ENCODE measurements around the gene KHDRBS1. TPM values are rescaled to one million over a fixed set of nuclear protein-coding genes. Genes with fewer than 3 reads are reported as not detected.
A peak's percentile ranks its signal among the peaks of the same experiment; 100 is the strongest.
"Not testable (repeated sequence)": the region's sequence is repeated elsewhere in the genome, so short reads cannot be mapped to it uniquely, and the experiment has no call there.

KHDRBS1 gene
- polyA plus RNA-seq, 1 donor = 267 TPM

- DNase-seq = no peak
Measured at GRCh38 chr1:32060914-32061313, 47.2 kb downstream of the KHDRBS1 start.

GRCh38 chr1:32062867-32063230, 49.2 kb downstream of the KHDRBS1 start:
- no peak for DNase-seq

DNA sequence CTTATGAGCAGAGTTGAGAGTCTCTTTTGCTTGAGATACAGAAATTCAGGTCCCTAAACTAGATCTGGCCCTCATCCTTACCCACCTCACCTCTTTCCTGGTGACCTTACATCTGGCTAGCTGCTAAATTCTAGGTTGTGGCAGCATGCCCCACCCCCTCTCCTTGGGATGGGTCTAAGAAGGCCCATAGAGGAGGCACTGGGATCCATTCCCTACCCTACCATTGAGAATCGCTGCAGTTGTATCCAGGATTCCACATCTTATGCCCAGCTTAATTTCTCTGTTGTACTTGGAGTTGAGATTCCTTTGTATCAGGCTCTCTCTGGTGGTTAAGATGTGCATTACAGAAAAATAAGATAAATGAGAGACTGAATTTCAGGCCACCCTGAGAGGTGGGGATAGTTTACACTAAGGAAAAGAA, 49.6 kb downstream of the KHDRBS1 start:
- peak; percentile 73 for DNase-seq

- DNase-seq = not testable (repeated sequence)
Measured at GRCh38 chr1:32065613-32066488, 52.2 kb downstream of the KHDRBS1 start.

GRCh38 chr1:32066489-32066873, 52.8 kb downstream of the KHDRBS1 start:
- DNase-seq = no peak

DNA sequence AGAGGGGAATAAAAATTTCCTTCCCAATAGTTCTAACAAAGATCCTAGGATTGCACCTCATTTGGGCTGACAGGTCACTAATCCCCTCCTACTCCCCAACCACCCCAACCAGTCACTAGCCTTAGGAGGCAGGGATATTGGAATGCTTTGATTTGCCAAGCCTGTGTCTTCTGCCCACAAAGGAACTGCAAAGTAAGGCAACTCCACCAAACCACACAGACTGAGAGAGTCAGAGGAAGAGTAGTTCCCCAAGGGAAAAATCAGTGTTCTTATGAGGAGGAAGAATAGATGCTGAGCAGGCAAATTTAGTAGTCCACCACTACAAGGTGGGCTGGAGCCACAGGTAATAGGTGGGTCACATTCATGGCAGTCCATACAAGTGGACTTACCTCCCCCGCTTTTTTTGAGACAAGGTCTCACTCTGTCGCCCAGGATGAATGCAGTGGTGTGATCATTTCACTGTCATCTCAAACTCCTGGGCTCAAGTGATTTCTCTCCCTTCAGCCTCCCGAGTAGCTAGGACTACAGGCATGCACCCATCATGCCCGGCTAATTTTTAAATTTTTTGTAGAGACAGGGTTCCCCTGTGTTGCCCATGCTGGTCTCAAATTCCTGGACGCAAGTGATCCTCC, 55.4 kb downstream of the KHDRBS1 start:
- no peak for DNase-seq

GRCh38 chr1:32071758-32072621, 58.3 kb downstream of the KHDRBS1 start:
- no peak for DNase-seq

- DNase-seq = peak; percentile 96
Measured at GRCh38 chr1:32072622-32073298, 59.1 kb downstream of the KHDRBS1 start, which contains the start of gene TMEM39B. TSS of gene TMEM39B (plus strand) at chr1:32072939. CDS start at chr1:32073048, 109 bp downstream.

DNA sequence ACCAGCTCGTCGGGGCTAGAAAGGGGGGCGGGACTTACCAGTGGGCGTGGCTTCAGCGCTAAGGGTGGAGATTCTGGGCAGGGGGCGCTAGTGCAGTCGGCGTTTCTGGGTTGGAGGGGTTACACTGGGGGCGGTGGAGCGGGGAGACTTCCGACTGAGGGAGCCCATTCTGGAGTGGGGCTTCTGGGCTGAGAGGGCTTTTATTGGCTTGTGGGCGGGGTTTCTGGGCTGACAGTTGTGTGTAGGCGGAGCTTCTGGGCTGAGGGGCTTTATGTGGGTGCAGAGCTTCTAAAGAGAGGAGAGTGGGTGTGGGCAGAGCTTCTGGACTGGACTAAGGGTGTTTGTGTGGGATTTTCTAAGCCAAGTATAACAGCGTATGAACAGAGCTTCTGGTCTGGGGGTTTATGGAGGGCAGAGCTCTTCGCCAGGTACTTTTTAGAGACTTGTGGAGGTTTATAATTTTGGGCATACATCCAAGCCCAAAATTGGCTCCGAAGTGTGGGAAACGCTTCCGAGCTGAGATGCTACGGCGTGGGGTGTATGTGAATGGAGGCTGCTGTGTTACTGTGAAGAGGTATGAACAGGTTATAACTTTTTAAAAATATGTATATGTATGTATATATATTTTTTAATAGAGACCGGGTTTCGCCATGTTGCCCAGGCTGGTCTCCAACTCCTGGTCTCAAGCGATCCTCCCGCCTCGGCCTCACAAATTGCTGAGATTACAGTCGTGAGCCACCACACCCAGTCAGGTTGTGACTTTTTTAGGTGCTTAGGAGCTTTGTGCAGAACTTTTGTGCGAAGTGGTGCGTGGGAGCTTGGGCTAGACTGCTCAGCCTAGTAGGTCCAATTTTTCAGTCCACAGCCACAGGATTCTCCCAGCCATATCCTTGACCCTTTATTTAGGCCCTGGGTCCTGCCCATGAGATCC, 59.9 kb downstream of the KHDRBS1 start:
- peak; percentile 93 for DNase-seq

- no peak for DNase-seq
Measured at GRCh38 chr1:32074841-32075240, 61.2 kb downstream of the KHDRBS1 start.

DNA sequence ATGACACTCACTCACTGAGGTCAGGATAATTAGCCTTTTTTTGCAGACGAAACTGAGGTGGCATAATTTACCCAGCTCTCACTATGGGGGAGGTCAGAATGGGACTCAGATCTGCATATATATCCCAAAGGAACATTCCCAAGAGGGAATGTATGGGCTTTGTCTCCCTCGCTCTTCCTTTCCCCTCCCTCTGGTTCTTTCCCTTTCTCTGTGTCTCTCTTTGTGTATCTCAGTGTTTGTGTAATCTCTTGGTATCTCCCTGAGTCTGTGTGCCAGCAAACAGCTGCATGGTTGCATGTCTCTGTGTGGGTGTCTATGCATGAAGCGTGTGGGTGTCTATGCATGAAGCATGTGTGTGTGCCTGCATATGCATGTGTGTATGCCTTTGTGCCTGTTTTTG, 63.8 kb downstream of the KHDRBS1 start:
- DNase-seq = no peak

DNA sequence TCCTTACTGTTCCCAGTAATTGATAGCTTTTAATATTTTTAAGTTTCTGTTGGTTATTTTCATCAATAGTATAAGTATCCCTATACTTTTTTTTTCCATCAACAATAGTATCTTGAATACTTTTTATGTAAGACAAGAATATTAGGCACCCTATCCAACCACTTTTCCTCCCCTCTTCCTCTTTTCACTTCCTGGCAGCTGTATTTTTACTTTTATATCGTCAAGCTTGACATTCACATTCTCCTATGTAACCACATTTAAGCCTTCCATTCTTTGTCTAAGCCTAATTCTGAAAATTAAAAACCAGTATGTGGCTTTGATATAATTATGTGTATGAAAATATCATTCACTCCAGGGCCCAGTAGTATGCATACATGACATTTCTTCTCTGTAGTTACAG, 68.4 kb downstream of the KHDRBS1 start:
- DNase-seq = no peak

GRCh38 chr1:32086381-32086780, 72.7 kb downstream of the KHDRBS1 start:
- not testable (repeated sequence) for DNase-seq

DNA sequence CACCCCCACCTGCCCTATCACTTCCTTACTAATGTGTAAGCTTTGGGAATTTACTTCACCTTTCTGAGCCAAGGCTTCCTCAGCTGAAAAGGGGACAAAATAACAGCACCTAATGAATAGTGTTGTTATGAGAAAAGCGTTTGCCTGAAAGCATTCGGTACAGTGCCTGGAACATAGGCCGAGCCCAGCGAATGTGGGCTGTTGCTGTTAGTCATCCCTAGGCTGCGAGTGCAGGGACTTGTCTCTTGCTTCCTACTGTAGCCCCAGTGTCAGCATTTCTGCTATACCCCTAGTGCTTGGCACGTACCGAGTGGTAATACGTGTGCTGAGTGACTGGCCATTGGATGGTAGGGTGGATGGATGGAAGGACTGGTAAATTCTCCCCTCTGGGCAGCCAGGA, 77.5 kb downstream of the KHDRBS1 start:
- DNase-seq = no peak

DNA sequence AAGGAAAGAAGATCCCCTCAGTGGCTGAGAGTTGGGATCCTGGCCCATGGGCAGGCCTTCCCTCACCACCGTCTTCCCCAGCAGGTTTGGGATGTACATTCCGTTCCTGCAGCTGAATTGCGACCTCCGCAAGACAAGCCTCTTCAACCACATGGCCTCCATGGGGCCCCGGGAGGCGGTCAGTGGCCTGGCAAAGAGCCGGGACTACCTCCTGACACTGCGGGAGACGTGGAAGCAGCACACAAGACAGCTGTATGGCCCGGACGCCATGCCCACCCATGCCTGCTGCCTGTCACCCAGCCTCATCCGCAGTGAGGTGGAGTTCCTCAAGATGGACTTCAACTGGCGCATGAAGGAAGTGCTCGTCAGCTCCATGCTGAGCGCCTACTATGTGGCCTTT, 77.9 kb downstream of the KHDRBS1 start:
- no peak for DNase-seq

Other genes starting within 250 kb of the KHDRBS1 start
- 12.1 TPM for gene ADGRB2, start 249.5 kb upstream of the KHDRBS1 start, polyA plus RNA-seq (ENCODE audit: insufficient read length)
- gene SPOCD1, start 197.8 kb upstream of the KHDRBS1 start, polyA plus RNA-seq (ENCODE audit: insufficient read length) = 0.45 TPM
- 240 TPM for gene PTP4A2, start 75.5 kb upstream of the KHDRBS1 start, polyA plus RNA-seq (ENCODE audit: insufficient read length)
- gene TMEM39B, start 59.1 kb downstream of the KHDRBS1 start, polyA plus RNA-seq (ENCODE audit: insufficient read length) = 19.8 TPM
- gene KPNA6, start 94.2 kb downstream of the KHDRBS1 start, polyA plus RNA-seq (ENCODE audit: insufficient read length) = 39.9 TPM
- gene TXLNA, start 165.8 kb downstream of the KHDRBS1 start, polyA plus RNA-seq (ENCODE audit: insufficient read length) = 50.7 TPM
- 21.3 TPM for gene CCDC28B, start 186.7 kb downstream of the KHDRBS1 start, polyA plus RNA-seq (ENCODE audit: insufficient read length)
- 10.2 TPM for gene IQCC, start 191.8 kb downstream of the KHDRBS1 start, polyA plus RNA-seq (ENCODE audit: insufficient read length)
- gene DCDC2B, start 195.2 kb downstream of the KHDRBS1 start, polyA plus RNA-seq (ENCODE audit: insufficient read length) = 1.9 TPM
- 30.7 TPM for gene TMEM234, start 208.5 kb downstream of the KHDRBS1 start, polyA plus RNA-seq (ENCODE audit: insufficient read length)
- gene EIF3I, start 208.5 kb downstream of the KHDRBS1 start, polyA plus RNA-seq (ENCODE audit: insufficient read length) = 174 TPM
- gene FAM167B, start 233.4 kb downstream of the KHDRBS1 start, polyA plus RNA-seq (ENCODE audit: insufficient read length) = 5.8 TPM
- gene LCK, start 237.4 kb downstream of the KHDRBS1 start, polyA plus RNA-seq (ENCODE audit: insufficient read length) = 5.2 TPM